HL-60/S4 treated with retinoic acid at 250 ng/mL for 4 days and 3 days (cell line): Measurements from ENCODE around the gene SPAG17.

Experiments
- in situ Hi-C: fragments of 300-500 bp; cut with MboI; formaldehyde crosslinking; loops from 2 replicates; pipeline ENCODE4 v1.7.0; 2022; ENCODE audit warnings: low sequenced_read_pairs

Gene SPAG17

DNA sequence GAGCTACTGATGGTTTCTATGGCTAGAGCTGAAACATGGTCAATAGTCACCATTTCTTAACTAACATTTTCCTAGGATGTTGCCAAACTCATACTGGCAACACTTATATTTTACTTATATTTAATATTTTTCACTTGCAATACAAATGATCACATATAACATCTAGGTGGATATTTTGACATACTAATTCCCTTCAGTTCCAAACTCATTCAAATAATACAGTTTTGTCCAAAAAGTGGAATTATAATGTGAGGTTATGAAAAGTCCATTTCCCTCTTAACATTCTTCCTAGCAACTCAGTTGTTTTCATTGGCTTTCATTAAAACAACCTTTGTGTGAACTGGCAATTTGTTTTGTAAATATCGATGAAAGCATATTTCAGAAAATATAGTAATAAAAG is 16.0 kb downstream of the SPAG17 start:
- in situ Hi-C loops = no loop called here

DNA sequence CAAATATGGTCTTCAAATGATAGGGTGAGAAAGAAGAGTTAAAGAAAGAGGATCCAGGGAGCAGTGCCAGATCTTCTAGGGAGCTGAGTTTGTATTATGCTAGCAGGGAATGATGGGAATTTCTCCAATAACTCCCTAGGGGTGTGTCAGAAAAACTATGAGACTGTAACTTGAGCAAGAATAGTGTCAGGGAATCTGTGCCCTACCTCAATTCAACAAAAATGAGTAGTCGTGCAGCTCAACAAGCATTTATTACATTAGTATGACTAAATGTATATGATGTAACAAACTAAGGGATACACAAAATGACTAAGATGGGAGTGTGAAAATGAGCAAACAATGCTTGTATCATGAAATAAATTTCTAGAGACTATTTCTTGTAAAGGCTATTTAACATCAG is 24.2 kb downstream of the SPAG17 start:
- in situ Hi-C loops = no loop called here

DNA sequence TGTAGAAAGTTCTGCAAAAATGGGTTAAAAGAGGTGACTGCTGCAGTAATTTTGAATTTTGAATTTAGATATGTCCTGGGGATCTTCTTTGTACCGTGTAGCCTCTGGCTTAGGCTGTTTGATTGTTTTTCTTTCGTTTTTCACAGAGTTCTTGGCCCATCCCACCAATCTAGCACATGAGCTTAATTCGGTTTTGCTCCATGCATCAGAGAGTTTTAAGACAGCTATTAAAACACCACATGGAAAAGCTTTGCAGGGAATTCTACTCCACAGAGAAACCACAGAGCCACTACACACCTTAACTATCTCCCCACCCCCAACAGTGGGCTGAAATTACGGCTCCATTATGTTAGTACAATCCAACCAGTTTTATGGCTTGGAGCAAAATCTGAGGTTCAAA is 25.5 kb downstream of the SPAG17 start:
- in situ Hi-C loops = no loop called here

DNA sequence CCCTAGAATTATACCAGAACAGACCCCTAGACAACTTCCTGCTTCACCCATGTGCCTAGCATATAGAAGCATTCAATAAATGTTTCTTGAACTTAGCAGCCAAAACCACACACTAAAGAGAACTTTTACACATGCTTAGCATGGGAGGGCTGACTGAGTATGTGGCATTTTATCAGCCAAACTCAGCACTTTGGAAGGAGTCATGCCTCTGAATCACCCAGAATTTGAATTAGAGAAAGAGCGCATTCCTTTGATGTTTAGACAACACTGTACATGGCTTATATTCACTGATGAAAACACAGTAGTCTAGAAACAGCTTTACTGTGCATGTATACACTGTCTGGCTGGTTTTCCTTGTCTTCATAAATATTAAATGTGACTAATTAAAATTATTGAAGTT is 26.1 kb downstream of the SPAG17 start:
- in situ Hi-C loops = no loop called here

DNA sequence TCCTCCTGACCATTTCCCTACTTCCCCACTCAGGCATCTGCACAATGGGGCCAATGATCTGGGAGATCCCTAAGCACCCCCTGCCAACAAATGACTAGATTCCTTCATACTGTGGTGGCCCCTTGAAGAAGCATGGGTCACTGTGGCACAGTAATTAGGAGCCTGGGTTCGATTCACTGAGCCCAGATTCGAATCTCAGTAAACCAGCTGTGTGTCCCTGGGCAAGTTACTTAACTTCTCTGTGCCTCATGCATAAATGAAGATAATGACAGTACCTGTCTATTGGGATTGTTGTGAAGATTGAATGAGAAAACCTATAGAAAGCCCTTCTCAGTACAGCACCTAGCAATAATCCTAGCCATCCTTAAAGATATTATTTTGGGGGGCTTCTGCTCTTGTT is 27.5 kb downstream of the SPAG17 start:
- in situ Hi-C loops = no loop called here

DNA sequence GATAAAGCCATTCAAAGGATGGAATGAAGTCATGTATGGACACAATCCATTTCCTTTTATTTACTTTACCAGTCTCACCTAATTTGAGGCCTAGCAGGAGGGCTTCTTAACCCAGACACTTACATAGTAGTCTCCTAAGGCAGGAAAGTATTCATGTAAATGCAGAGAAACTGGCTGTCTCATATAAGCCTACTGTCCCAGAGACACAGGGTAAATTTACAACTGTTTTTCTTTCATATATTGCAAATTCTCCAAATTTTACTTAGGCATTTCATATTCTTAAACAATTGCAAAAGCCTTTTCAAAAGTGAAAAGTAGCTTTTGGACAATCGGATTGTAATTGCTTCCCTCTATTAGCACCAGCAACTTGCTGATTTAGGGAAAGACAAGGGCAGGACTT is 29.9 kb downstream of the SPAG17 start:
- in situ Hi-C loops = no loop called here

DNA sequence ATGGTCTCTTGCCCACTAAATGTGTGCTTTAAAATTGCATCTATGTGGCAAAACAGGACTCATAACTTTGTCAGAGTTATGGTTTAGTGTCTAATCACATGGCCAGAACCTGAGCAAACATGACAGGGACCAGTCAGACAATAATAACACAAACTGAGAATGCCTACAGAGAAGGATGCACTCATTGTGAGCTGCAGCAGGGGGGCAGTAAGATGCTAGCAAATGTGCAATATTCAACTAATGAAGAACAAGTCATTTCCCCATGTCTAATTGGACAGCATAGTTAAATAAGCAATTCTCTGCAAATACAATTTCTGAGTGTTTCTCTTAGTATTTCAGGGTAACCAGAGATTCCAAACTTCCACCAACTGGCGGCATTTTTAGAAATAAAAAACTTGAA is 30.8 kb downstream of the SPAG17 start:
- in situ Hi-C loops = no loop called here

DNA sequence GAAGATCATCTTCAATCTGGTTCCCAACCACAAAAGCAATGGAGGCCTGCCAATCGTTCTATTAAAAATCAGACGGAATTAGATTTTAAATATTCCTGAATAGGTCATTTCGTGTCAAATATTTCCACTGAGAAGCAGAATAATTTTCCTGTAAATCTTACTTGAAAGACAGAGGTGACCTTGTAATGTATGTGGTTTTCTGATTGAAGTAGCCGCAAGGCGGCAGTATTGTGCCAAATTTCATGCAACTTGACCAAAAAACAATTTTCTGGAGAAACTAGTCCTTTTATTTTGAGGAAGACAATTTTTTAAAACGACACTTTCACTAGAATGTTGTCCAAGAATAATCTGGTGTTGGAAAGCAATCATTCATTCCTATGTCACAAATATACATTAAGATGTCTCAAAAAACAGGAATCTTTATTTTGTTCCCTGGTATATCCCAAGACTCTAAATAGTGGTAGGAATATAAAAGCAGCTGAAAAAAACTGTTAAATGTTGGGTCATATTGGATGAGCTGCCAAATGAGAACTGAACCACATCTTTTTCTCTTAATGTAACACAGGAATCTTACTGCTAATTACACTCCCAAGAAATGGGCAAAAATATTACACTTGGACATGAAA is 33.6 kb downstream of the SPAG17 start:
- in situ Hi-C loops = no loop called here

DNA sequence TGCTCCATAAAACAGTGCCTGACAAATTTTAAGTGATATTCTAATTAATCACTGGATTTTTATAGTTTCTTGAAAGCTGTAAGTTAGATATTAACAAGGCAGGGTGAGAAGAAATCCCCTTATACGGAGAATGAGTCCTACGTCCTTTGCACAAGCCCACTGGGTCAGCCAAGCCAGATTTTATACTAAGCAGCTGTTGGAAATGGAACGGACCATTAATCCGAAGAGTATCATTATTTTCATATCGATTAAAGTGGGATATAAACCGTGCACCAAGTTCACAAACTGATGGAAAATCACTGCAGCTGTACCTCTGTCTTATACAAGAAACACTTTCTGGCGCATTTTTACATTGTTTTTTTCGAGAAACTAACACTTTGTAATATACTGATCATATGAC is 35.2 kb downstream of the SPAG17 start:
- in situ Hi-C loops = no loop called here

DNA sequence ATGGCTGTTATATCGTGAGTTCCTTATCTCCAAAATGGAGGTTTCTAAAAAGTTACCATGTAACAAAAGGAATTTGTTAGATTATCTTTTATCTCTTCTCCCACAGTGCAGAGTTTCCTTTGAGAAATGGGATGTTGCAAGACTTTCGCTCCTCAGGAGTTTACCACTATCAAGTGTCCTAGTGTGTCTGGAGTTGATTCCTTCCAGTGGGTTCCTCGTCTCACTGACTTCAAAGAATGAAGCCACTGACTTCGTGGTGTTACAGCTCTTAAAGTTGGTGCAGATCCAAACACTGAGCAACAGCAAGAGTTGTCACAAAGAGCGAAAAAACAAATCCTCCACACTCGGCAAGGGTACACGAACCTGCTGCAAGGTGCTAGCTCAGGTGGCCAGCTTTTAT is 37.0 kb downstream of the SPAG17 start:
- in situ Hi-C loops = no loop called here

DNA sequence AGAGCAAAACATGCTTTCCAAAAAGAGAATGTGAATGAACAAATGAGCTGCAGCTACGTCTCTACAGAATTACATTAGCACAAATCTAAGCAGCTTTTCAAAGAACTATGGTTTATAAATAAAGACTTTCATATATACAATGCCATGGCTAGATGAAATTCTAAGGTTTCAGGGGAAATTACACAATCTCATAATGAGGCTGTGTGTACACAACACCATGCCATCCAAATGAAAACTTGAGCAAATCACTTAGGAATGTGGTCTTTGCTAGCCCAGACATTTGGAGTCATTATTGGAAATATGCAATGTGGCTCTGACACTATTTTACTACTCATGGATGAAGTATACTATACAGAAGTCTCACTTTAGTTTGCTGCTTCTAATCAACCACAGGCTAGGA is 37.5 kb downstream of the SPAG17 start:
- in situ Hi-C loops = no loop called here

DNA sequence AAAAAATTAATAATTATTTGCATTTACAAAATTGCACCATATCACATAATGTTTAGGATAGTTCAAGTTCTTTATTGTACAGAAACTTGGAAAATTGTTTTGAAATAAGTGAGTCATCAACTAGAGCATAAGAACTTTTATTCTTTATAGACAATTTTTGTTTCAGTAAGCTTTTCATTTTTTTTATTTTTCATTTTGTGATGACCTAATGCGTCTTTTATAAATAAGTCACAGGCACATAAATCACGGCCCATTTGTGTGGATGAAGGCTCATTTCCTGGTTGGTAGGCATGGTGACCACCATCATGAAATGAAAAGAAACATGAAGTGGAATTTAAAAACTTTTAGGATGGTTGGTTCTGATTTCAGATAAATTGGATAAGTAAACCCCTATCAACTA is 39.3 kb downstream of the SPAG17 start:
- in situ Hi-C loops = no loop called here

DNA sequence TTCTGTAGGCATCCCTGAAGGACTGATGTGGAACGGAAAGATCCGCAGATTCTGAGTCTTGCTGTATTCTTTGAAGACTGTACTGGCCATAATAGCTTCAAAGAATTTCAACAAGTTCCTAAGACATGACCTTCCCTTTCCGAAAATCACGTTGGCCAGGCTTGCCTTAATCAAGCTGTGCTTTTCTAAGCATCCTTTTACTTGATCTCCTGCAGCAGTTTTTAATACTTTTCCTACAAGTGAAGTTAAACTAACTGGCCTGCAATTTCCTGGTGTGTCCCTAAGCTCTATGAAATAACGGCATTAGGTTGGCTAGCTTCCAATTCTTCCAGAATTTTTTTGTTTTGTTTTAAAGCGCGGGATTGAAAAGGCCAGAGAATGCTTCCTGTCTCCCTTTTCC is 40.3 kb downstream of the SPAG17 start:
- in situ Hi-C loops = no loop called here

DNA sequence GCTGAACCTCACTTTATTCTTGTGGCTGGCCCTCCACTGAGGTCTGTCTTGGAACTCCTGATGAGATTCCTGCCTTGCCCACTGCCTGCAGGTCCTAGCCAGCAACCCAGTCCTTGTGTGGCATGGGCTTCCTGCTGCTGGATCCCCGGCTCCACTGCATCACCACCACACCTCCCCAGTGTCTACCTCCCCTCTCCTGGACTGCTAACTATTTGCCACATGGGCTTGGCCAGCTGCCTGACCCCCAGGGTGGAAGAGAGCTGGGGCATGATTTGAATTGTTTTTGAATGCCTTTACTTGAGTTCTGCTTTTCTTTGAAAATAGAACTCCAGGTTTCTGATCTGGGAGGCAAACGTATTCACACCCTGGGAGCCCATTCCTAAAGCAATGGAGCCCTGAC is 41.2 kb downstream of the SPAG17 start:
- in situ Hi-C loops = no loop called here

DNA sequence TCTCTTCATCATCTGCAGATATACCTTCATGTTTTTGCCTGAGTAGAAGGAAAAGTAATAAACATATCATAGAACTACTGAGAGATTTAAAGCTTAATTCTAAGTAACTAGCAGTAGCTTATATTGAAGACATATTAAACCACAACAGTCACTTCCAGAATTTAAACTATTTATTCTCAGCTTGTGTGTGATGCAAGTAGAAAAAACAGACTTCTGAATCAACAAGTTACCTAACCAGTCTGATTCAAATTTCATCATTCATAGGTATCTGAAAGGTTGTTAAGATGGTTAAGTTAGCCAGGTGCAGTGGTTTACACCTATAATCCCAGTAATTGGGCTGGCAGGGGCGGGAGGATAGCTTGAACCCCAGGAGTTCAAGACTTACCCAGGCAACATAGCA is 41.9 kb downstream of the SPAG17 start:
- in situ Hi-C loops = no loop called here

DNA sequence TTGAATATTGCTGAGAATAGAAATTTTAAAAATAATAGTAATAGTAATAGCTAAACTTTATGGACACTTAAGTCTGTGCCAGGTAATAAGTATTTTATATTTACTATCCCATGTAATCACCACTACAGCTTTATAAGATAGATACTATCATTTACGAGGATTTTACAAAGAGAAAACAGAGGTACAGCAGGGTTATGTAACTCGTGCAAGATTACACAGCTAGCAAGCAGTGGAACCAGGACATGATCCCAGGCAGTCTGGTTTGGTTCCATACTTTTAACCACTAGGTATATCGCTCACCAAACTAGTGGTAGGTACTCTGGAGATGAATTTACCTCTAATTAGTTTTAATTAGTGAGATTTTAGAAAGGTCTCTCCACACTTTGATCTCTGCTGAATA is 42.5 kb downstream of the SPAG17 start:
- in situ Hi-C loops = no loop called here

DNA sequence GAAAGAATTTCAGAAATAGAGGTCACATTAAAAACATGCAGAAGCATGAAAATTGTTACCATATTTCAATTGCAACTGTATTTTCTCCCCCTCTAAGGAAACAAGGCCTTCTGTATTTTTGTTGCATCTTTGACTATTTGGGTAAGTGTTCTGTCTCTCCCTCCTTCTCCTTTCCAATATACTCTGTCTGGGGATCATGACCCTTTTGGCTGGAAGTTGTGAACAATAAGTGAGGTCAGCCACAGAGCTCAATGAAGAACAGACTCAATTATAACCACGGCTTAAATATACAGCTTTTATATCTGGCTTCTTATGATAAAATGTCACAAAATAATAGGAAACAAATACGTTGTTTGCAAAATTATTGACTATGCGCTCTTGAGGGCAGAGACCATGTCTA is 47.1 kb downstream of the SPAG17 start:
- in situ Hi-C loops = no loop called here

DNA sequence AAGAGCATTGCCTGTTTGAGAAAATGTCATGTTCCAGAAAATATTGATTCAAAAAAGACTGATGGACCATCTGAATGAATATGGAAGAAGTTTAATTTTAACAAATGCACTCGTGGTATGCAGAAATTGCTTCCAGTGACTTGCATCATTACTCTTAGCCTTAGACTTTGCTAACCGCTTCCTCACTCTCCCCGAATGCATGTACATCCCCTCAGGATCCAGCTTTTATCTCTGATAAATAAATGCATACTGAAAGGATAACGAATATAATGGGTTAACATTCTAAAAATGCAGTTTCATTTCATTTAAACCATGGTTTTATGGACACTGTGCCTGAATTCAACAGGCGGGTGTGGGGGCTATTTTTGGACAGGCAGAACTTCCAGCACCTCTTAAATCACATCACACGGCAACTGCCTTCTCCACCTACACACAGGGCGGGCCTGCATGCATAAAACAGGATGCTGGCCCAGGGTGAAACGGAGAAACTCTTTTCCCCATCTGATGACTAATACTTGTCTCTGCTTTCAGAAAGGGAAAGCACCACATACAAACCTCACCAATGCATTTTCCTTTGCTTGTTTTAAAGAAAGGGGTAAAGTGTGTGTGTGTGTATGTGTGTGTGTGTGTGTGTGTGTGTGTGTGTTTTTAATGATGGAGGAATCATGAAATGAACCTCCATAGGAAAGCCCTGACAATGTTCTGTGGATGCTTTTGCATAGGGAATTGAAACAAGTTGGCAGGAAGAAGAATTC is 48.7 kb downstream of the SPAG17 start:
- in situ Hi-C loops = no loop called here

DNA sequence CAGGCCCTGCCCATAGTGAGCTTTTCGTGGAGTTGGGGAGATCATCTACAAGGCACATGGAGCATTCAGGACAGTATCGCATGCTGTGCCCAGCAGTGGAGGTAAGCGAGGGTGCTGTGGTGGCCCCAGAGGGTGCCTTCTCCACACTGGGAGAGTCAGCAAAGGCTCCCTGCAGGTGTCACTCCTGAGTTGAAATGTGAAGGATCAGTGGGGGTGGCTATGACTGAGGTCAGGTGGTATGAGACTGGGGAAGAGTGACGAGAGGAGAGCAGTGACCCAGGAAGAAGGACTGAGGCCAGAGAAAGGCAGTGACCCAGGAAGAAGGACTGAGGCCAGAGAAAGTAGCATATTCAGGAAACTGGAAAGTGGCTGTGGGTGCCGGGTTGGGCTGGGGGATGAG is 53.0 kb downstream of the SPAG17 start:
- in situ Hi-C loops = no loop called here

DNA sequence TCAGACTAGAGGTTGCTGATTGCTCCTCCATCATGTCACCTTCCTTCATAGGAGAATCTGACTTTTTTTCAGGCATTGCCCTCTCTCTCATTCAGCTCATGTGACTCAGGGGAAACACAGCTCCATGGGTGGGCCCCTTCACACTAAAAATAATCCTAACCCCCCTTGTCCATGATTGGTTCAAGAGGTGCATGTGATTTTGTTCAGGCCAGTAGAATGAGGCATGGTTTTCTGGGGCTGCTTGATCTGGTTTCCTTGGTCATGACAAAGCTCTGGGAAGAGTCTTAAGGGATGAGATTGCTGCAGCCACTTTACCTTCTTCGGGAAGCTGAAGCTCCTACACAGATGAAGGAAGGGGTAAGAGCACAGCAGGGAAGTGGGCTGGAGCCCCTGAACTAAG is 56.3 kb downstream of the SPAG17 start:
- in situ Hi-C loops = no loop called here

DNA sequence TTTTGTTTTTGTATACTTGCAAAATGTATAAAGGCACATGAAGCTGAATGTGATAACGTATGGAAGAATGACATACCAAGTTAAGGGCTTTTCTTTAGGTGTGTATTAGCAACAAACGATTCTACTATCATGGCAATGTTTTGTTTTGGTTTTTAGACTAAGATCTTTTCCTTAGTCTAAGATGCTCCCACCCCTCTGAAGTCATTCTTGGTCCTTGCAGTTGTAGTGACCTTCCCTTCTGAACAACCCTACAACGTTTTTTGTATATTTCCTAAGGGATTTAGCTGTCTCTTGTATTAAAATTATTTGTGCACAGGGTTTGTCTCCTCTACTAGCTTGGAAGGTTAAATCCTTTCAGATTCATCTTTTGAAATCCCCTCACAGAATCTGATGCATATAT is 61.0 kb downstream of the SPAG17 start:
- in situ Hi-C loops = no loop called here

DNA sequence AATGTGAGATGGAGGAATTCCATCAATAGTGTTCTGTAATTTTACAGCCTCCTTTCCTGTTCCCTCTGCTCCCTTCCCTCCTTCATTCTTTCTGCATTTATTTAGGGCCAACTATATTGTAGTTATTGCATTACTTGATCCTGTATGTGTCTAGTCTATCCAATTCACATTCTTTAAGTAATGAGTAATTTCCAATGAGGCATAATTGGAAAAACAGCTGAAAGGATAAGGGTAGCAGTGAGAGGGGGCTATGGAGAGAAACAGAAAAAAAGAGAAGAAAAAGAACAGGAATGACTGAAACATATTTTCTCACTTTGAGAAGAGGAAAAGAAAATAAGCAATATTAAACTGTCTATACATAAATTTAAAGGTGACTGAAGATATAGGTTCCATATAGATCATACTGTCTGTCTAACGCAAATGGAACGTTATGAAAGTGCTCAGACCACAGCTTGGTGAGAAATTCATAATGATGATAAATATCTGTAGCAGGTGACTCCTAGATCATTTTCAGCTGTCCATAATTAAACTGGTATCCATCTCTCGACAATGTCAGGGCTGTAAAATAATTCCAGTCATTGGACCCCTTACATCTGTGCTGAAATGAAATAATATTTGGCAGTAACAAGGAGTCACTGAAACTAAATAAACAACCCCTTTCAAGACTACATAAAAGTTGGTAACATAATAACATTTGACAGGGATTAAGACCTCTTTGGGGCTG is 61.8 kb downstream of the SPAG17 start:
- in situ Hi-C loops = no loop called here
